Jurkat, Clone E6-1 (cell line): ENCODE measurements around the gene REPIN1.

Experiments
- DNase-seq: peaks from one replicate; pipeline ENCODE4 v3.0.0-alpha.2; 2011; ENCODE audit warnings: low read depth, low spot score
- H3K4me3 ChIP-seq: 2 replicates; pipeline ENCODE4 v1.5.1; 2011; ENCODE audit warnings: mild to moderate bottlenecking, low read length, control low read depth, moderate library complexity

The REPIN1 gene

DNA sequence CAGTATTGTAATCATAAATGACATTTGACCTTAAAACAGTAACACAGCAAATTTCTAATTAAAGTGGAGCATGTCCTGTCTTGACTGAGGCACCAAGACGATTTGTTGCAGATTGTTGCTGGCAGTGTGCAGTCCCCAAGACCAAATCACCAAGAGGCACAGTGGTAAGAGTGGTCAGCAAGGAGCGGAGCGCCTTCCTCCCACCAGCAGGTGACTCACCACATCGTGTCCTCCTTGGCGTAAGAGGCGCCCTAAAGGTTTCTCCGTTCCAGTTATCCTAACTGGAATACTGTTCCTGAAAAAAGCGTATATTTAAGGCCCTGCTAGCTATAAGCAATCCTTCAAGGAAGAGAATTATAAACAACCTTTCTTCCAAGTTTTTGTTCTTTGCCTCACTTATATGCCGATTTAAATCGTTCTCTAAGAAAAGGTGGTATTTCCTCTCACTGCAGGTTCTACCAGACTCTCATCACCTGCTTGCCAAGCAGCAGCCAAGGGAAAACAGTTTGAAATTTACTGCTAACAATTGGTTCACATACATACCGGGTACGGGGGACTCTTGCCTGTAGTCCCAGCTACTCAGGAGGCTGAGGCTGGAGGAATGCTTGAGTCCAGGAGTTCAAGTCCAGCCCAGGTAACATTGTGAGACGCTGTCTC, 10.7 kb upstream of the REPIN1 start:
- DNase-seq, result no peak
- H3K4me3 ChIP-seq, result peak overlapping the region; percentile 11

DNA sequence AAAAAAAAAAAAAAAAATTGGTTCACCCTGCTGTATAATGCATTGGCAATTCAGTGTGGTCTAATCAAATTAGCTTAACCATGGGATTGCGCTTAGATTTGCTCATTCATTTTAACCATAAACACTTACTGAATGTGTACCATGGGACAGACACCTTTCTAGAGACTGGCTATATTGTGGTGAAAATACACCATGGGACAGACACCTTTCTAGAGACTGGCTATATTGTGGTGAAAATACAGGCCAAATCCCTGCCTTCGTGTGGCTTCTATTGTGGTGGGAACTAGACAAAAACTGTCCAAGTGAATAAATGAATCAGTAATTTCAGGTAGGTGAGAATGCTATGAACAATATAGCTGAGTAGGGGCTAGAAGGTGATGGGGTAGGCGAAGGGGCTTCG, 10.2 kb upstream of the REPIN1 start:
- DNase-seq, result no peak
- no peak overlapping the region for H3K4me3 ChIP-seq

DNA sequence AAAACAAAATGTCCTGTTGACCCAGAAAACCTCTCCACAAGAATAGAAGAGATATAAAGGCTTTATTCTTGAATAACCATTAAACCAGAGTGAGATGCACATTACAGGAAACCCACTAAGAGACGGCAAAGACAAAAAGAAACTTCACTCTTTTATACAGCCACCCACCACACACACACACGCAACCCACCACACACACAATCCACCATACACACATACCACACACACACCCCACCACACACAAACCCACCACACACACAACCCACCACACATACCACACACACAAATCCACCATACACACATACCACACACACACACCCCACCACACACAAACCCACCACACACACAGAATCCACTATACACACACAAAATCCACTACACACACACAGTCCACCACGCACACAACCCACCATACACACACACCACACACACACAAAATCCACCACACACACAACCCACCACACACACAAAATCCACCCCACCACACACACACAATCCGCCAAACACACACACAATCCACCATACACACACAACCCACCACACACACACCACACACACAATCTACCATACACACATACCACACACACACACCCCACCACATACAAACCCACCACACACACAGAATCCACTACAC, 9.5 kb upstream of the REPIN1 start:
- no peak for DNase-seq
- H3K4me3 ChIP-seq, result no peak overlapping the region

DNA sequence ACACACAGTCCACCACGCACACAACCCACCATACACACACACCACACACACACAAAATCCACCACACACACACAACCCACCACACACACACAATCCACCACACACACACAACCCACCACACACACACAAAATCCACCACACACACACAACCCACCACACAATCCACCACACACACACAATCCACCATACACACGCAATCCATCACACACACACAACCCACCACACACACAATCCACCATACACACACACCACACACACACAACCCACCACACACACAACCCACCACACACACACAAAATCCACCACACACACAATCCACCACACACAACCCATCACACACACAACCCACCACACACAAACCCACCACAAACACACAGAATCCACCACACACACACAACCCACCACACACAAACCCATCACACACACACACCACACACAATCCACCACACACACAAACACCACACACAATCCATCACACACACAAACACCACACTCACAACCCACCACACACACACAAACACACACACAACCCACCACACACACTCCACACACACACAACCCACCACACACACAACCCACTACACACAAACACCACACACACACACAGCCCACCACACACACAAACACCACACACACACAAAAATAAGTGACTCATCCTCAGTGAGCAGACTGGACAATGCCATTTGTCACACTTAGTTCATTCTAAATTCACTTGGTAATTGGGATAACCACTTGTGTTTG, 8.8 kb upstream of the REPIN1 start:
- DNase-seq, result no peak
- H3K4me3 ChIP-seq, result no peak overlapping the region

DNA sequence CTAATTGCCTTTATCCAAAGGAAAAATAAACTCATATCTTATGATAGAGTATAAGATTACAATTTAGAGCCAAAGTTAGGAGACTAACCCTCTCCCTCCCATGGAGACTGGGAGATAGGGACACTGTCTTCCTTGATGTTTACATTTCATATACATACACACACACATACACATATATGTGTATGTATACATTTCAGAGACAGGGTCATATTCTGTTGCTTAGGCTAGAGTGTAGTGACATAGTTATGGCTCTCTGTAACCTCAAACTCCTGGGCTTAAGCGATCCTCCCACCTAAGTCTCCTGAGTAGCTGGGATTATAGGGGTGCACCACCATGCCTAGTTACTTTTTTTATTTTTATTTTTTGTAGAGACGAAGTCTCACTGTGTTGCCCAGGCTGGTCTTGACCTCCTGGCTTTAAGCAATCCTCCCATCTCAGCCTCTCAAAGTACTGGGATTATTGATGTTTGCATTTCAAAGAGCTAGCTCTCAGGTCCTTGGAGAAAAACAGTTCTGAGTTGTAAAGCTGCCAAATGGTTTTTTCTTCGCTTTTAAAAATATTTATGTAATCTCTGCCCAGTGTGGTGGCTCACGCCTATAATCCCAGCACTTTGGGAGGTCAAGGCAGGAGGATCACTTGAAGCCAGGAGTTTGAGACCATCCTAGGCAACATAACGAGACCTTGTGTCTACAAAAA, 8.1 kb upstream of the REPIN1 start:
- H3K4me3 ChIP-seq, result no peak overlapping the region
- no peak for DNase-seq

DNA sequence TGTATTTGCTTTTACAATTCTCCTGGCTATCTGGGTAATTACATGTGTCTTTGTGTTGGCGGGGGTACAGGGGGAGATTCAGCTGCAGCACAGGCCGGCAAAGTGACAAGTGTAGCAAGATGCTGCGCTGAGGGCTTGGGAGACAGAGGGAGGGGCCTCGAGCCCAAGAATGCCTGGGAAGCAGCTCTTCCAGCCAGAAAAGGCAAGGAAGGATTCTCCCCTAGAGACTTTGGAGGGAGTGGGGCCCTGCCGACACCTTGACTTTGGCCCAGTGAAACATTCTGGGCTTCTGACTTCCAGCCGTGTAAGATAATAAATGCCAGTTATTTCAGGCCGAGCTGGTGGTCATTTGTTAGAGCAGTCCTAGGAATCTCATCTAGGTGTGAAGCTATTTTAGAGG, 7.2 kb upstream of the REPIN1 start:
- no peak overlapping the region for H3K4me3 ChIP-seq
- DNase-seq, result no peak

DNA sequence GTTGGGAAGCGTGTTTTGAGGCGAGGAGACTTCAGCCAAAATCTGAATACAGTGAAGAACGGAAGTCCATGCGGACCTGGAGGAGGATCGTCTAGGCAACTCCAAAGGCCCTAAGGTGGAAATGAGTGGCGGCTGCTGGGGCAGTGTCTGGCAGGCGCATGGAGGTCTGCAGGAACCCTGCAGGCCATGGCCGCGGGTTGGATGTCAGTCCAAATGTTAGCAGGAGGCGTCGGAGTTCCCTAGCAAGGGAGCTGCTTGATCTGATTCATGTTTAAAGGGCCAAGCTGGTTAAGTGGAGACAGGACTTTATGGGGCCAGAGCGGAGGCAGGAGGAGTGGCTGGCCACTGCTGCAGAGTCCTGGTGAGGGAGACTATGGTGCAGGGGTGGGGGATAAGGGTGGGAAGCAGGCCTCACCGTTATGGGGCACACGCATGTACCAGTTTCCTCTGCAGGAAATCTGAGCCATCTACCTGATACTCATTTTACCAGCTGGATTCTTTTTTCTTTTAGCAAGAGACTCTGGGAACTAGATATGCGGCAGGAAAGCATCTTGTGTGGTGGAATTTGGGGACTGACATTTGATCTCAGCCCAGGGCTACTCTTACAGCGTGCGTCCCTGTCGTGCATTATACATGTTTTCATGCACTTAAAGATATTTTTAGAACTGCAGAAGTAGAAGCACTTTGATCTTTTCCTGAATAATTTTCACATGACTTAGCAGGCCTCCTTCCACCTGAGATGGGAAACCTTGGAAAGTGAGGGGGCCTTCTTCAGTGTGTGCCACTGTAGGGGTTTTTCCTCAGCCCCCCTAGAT, 6.6 kb upstream of the REPIN1 start:
- H3K4me3 ChIP-seq, result no peak overlapping the region
- DNase-seq, result no peak

DNA sequence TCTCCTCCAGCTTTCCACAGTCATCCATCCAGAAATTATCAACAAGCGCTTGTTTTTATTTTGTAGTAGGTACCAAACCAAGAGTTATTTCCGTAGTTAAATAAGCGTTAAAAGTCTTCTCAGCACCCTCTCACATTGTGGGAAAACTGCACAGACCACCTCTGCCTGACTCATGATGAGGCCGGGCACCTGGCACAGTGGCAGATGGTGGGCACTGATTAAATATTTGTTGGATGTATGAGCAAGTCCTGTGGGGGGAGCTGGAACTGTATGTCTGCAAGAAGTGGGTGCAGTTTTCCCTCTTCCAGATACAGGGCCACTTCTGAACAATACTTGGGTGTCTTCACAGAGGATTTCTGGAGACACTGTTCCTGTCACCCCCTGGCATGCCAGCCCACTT, 5.3 kb upstream of the REPIN1 start:
- H3K4me3 ChIP-seq, result peak overlapping the region; percentile 13; the same call in 1 of the 2 replicates
- peak; percentile 85 for DNase-seq

DNA sequence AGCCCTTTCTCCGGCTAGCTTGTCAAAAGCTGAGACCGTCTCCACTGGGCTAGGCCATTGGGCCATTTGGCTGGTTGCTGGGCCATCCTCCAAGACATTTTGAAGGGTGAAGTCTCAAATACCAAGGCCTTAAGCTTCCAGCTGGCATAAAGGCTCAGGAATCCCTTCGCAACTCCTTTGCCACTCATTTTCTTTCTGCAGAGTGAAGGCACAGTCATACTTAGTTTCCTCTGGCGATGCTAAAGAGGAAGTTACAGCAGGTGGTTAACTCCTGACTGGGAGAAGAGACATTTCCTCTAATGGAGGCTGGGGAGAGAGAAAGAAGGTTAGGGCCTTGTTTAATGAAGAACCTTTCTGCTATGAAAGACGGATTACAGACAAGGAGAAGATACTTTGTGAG, 4.8 kb upstream of the REPIN1 start:
- peak overlapping the region; percentile 13; the same call in 1 of the 2 replicates for H3K4me3 ChIP-seq
- peak; percentile 66 for DNase-seq

DNA sequence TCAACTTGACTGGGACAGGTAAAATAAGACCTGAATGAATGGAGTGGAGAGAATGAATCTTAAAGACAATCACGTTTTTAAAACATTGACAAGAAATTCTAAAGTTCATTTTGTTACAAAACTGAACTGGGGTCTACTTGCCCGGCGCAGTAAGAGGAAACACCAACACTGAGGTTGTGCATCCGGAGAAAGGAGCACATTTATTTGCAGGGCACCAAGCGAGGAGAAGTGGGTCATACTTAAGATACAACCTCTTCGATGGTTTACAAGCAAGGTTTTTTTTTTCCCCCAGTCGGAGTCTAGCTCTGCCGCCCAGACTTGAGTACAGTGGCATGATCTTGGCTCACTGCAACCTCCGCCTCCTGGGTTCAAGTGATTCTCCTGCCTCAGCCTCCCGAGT, 3.4 kb upstream of the REPIN1 start:
- no peak for DNase-seq
- H3K4me3 ChIP-seq, result no peak overlapping the region

DNA sequence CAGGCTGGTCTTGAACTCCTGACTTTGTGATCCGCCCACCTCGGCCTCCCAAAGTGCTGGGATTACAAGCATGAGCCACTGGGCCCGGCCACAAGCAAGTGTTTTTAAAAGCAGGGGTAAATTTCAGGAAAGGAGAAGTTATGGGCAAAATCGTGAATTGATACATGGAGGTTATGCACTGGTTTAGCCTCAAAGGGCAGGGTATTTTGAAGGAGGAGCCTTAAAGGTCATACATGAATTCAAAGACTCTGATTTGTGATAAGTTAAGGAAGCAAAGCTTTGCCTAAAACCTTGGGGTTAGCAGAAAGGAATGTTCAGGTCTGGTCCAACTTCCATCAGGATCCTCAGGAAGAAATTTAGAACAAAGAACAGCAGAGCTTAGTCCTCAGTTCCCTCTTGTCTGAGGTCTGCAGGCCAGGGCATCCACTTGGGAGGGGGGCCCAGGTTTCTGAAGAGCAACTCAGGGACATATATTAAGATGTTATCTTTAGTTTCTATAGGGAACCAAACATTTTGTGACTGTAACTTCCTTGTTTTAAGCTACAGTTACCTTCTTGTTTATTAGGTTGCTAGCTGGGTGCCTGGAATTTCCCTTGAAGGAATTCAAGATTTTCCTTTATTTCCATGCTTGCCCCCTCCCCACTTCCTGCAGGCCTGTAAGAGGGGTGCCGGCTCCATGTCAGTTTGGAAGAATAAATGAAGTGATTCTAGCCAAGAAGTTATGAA, 2.8 kb upstream of the REPIN1 start:
- H3K4me3 ChIP-seq, result no peak overlapping the region
- no peak for DNase-seq

DNA sequence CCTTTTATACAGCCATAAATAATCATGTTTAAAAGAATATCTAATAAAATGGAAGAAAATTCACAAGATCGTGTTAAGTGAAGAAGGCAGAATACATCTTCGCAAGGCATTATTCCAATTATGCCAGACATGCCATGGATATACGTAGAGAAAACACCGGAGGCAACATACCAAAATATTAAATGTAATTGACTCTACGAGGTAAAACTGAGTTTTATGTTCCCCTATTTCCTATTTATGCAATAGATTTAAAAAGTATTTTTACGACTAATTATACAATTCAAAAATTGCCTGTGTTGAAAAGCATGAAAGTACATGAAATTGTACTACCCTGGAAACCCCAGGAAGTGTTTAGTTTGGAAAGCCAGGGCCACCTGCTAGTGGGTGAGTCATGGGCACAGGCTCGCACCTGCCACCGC, 936 bp upstream of the REPIN1 start:
- peak overlapping the region; percentile 97 for H3K4me3 ChIP-seq
- DNase-seq, result peak; percentile 91

DNA sequence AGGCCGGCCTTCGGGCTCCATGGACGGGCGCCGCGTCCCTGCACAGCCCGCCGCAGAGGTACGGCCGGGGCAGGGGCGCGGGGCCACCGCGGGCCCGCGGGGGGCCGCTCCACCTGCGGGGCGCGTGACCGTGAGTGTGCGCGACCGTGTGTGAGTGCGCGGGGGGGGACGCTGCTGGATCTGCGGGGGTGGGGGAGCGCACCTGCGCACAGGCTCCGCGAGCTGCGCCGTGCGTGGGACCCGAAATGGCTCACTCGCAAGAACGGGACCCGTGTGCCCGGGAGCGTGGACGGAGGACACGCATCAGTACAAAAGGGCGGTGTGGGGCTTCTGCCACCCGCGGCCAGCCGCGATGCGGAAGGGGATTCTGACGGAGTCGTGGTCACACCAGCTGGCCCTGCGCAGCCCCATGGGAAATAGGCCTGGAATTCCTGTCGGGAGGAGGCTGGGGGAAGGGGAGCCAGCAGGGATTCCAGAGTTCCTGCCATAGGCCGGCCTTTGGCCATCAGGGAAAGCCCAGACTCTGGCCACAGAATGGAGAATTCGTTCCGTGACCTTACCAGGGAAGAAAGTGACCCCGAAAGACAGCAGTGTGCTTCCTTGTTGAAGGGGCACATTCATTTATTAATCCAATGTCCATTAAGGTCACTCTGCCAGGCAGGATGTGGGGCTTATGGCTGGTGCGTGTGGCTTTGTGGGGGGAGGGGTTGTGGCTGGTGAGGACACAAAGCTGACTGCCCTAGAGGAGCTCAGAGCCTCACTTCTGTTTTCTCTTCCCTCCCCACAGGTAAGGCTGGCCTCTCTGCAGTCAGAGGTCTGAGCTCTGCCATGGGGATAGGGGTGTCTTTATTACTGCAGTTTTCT, 494 bp downstream of the REPIN1 start:
- peak overlapping the region; percentile 97 for H3K4me3 ChIP-seq
- DNase-seq, result no peak

DNA sequence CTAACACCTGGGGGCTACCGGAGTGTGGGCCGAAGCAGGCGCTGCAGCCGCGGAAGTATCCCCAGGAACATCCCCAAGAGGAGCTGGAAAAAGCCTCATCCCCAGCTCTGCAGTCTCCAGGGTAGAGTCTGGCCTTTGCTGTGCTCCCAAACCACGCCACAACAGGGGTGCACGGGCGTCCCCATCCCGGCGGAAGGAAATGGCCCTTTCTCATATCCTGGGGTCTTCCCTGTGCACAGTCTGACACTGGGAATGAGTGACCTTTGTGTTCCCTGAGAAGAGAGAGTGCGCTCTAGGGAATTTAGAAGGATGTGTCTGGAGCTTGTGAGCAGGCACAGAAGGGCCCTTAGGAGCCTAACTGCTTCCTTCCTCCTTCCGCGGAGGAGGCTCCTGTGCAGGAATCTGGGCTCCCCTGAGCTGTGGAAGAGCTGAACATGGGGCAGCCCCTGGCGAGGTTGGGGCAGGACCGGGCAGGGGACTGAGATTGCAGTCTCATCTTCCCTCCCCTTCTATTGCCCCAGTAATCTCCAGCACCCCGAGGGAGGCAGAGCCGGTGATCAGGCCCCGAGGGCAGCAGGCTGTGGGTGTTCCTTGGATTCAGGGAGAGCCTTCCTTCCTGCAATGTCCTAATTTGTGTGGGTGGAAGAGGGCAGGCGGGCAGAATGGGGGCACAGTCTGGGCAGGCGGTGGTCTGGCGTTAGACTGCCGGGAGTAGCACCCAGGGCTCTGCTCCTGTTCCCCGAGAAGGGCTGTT, 1.3 kb downstream of the REPIN1 start:
- no peak for DNase-seq
- peak overlapping the region; percentile 97 for H3K4me3 ChIP-seq

DNA sequence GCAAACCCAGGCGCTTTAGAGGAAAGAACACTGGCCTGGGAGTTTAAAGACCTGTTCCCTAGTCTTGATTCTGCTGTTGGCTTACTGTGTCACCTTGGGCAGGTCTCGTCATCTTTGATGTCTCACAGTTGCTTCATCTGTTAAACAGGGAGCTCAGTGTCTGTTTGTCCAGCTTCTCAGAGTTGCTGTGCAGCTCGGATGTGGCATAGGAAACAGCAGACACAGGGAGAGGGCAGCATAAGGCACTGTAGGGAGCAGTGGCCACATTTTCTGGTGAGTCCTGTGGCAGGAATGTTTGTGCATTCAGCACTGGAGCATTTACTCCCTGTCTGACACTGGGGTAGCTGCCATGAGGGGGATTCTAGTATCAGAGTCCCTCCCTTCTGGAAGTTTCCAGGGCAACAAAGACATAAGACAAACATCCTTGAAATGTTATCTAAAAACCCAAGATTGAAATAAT, 2.0 kb downstream of the REPIN1 start:
- peak overlapping the region; percentile 97 for H3K4me3 ChIP-seq
- DNase-seq, result no peak

DNA sequence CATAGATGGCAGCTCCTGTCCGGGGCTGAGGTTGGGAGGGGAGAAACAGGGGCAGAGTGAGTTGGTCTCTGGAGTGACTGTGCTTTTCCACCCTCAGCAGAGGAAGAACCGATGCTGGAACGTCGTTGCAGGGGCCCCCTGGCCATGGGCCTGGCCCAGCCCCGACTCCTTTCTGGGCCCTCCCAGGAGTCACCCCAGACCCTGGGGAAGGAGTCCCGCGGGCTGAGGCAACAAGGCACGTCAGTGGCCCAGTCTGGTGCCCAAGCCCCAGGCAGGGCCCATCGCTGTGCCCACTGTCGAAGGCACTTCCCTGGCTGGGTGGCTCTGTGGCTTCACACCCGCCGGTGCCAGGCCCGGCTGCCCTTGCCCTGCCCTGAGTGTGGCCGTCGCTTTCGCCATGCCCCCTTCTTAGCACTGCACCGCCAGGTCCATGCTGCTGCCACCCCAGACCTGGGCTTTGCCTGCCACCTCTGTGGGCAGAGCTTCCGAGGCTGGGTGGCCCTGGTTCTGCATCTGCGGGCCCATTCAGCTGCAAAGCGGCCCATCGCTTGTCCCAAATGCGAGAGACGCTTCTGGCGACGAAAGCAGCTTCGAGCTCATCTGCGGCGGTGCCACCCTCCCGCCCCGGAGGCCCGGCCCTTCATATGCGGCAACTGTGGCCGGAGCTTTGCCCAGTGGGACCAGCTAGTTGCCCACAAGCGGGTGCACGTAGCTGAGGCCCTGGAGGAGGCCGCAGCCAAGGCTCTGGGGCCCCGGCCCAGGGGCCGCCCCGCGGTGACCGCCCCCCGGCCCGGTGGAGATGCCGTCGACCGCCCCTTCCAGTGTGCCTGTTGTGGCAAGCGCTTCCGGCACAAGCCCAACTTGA, 2.7 kb downstream of the REPIN1 start:
- no peak overlapping the region for H3K4me3 ChIP-seq
- no peak for DNase-seq
